IMR-90 (cell line): ENCODE data around the gene CTSH. TPM values are rescaled to one million over a fixed set of nuclear protein-coding genes. Genes with fewer than 3 reads are reported as not detected.

Source experiments
- ATAC-seq: fragments of 200-7000 bp; cut with Tn5 transposase; 2 replicates; pipeline ENCODE4 v1.9.1; 2020; ENCODE audit warnings: low read depth, mild to moderate bottlenecking, moderate library complexity
- BruUV-seq: library from RNA; stranded (reverse); fragments of 400-500 nt; replicated peaks from 2 replicates; lab custom pipeline; 2021; lab: Mats Ljungman, UMichigan
- CTCF ChIA-PET: fragments of 300-600 bp; formaldehyde crosslinking; extraction: SDS; loops from one replicate; lab custom pipeline; 2021; ENCODE audit warnings: antibody characterized with exemption; lab: Yijun Ruan, JAX
- POLR2A ChIA-PET: fragments of 300-600 bp; sonication (Branson Sonifier 250); formaldehyde crosslinking; loops from one replicate; lab custom pipeline; 2022; ENCODE audit warnings: antibody characterized with exemption; ENCODE audit not compliant: unreplicated experiment; lab: Charles Lee
- DNase-seq: peaks from one replicate; pipeline ENCODE4 v3.0.0; 2013
- H2AFZ ChIP-seq: replicated peaks from 2 replicates; pipeline ENCODE3; 2013; ENCODE audit warnings: low read length, mild to moderate bottlenecking; ENCODE audit not compliant: poor library complexity
- H2AK5ac ChIP-seq: 2 replicates; pipeline ENCODE4 v1.6.1; 2013; ENCODE audit warnings: low read depth, low read length, inconsistent platforms
- H2AK9ac ChIP-seq: replicated peaks from 2 replicates; pipeline ENCODE3; 2013; ENCODE audit warnings: mild to moderate bottlenecking, low read depth, low read length, moderate library complexity; ENCODE audit not compliant: poor library complexity
- H2BK120ac ChIP-seq: 2 replicates; pipeline ENCODE4 v1.6.1; 2013; ENCODE audit warnings: low read depth, low read length, inconsistent platforms
- H2BK15ac ChIP-seq: 3 replicates; pipeline ENCODE4 v1.6.1; 2013; ENCODE audit warnings: low read depth, low read length, inconsistent platforms
- H2BK20ac ChIP-seq: 2 replicates; pipeline ENCODE4 v1.6.1; 2013; ENCODE audit warnings: low read depth, mild to moderate bottlenecking, inconsistent platforms, low read length, moderate library complexity
- H2BK5ac ChIP-seq: 2 replicates; pipeline ENCODE4 v1.6.1; 2013; ENCODE audit warnings: mild to moderate bottlenecking, low read depth, low read length, inconsistent platforms; ENCODE audit not compliant: poor library complexity, severe bottlenecking
- H3K14ac ChIP-seq: replicated peaks from 2 replicates; pipeline ENCODE4 v1.6.1; 2013; ENCODE audit warnings: low read depth, low read length, inconsistent platforms
- H3K18ac ChIP-seq: 2 replicates; pipeline ENCODE4 v1.6.1; 2013; ENCODE audit warnings: low read depth, low read length, control low read depth
- H3K23ac ChIP-seq: 2 replicates; pipeline ENCODE4 v1.6.1; 2013; ENCODE audit warnings: low read depth, low read length, inconsistent platforms
- H3K27ac ChIP-seq: 2 replicates; pipeline ENCODE4 v1.5.1; 2013; ENCODE audit warnings: mild to moderate bottlenecking, control low read depth, low read length; ENCODE audit not compliant: insufficient read depth
- H3K27me3 ChIP-seq: 2 replicates; pipeline ENCODE4 v1.6.1; 2013; ENCODE audit warnings: low read length; ENCODE audit not compliant: control insufficient read depth, insufficient read depth
- H3K36me3 ChIP-seq: 2 replicates; pipeline ENCODE4 v1.6.1; 2013; ENCODE audit warnings: low read length, mixed read lengths; ENCODE audit not compliant: control insufficient read depth, insufficient read depth
- H3K4ac ChIP-seq: 2 replicates; pipeline ENCODE4 v1.6.1; 2013; ENCODE audit warnings: low read depth, low read length, inconsistent platforms
- H3K4me1 ChIP-seq: 2 replicates; pipeline ENCODE4 v1.6.1; 2013; ENCODE audit warnings: low read length, mixed read lengths; ENCODE audit not compliant: control insufficient read depth, insufficient read depth
- H3K4me2 ChIP-seq: 2 replicates; pipeline ENCODE4 v1.6.1; 2013; ENCODE audit warnings: low read depth, mild to moderate bottlenecking, control low read depth, low read length, moderate library complexity
- H3K4me3 ChIP-seq: 2 replicates; pipeline ENCODE4 v1.5.1; 2013; ENCODE audit warnings: low read depth, mild to moderate bottlenecking, control low read depth, low read length, moderate library complexity; ENCODE audit not compliant: insufficient read depth
- H3K56ac ChIP-seq: 2 replicates; pipeline ENCODE4 v1.6.1; 2013; ENCODE audit warnings: low read length, inconsistent platforms; ENCODE audit not compliant: insufficient read depth; ENCODE audit errors: extremely low read depth
- H3K79me1 ChIP-seq, 2 experiments: 2 replicates each; pipeline ENCODE4 v1.6.1; 2013; ENCODE audit warnings: low read length in 2 of 2, inconsistent platforms in 1 of 2, low read depth in 1 of 2
- H3K9ac ChIP-seq: 2 replicates; pipeline ENCODE4 v1.6.1; 2013; ENCODE audit warnings: low read depth, low read length, control low read depth
- H3K9me1 ChIP-seq: 2 replicates; pipeline ENCODE4 v1.6.1; 2013; ENCODE audit warnings: low read length, inconsistent platforms; ENCODE audit not compliant: insufficient read depth
- H3K9me3 ChIP-seq: 2 replicates; pipeline ENCODE4 v1.6.1; 2013; ENCODE audit warnings: low read length; ENCODE audit not compliant: control insufficient read depth, insufficient read depth
- H4K20me1 ChIP-seq: 2 replicates; pipeline ENCODE4 v1.6.1; 2013; ENCODE audit warnings: low read length, inconsistent platforms; ENCODE audit not compliant: insufficient read depth
- H4K5ac ChIP-seq: 2 replicates; pipeline ENCODE4 v1.6.1; 2013; ENCODE audit warnings: mild to moderate bottlenecking, low read depth, low read length, control low read depth
- H4K8ac ChIP-seq, 2 experiments: 2 replicates each; pipeline ENCODE4 v1.6.1; 2013; ENCODE audit warnings: low read depth in 2 of 2, low read length in 2 of 2, control low read depth in 1 of 2, inconsistent platforms in 1 of 2
- H4K91ac ChIP-seq: 2 replicates; pipeline ENCODE4 v1.6.1; 2013; ENCODE audit warnings: low read depth, low read length, inconsistent platforms; ENCODE audit not compliant: insufficient read depth
- BHLHE40 ChIP-seq: fragments of 150-350 bp; IDR thresholded peaks from 2 replicates; pipeline ENCODE4 v1.6.1; 2016; ENCODE audit warnings: mild to moderate bottlenecking, low read depth, low read length
- CEBPB ChIP-seq: IDR thresholded peaks from 2 replicates; pipeline ENCODE4 v1.6.1; 2012; ENCODE audit warnings: low read depth, low read length, improper control_type of control experiment
- CHD1 ChIP-seq: IDR thresholded peaks from 2 replicates; pipeline ENCODE4 v1.6.1; 2012; ENCODE audit warnings: low read depth, low read length, improper control_type of control experiment
- FOS ChIP-seq: fragments of 150-350 bp; IDR thresholded peaks from 2 replicates; pipeline ENCODE4 v1.6.1; 2016; ENCODE audit warnings: low read depth, low read length
- MAFK ChIP-seq: IDR thresholded peaks from 2 replicates; pipeline ENCODE4 v1.6.1; 2012; ENCODE audit warnings: low read depth, low read length, improper control_type of control experiment
- MXI1 ChIP-seq: IDR thresholded peaks from 2 replicates; pipeline ENCODE4 v1.6.1; 2012; ENCODE audit warnings: low read depth, mild to moderate bottlenecking, low read length, moderate library complexity, borderline replicate concordance
- NFE2L2 ChIP-seq: fragments of 150-350 bp; IDR thresholded peaks from 2 replicates; pipeline ENCODE4 v1.6.1; 2016; ENCODE audit warnings: low read depth, mild to moderate bottlenecking, low read length
- POLR2A ChIP-seq: IDR thresholded peaks from 2 replicates; pipeline ENCODE4 v1.6.1; 2012; ENCODE audit warnings: mild to moderate bottlenecking, low read depth, low read length
- RAD21 ChIP-seq: IDR thresholded peaks from 2 replicates; pipeline ENCODE4 v1.6.1; 2012; ENCODE audit warnings: low read length, improper control_type of control experiment
- RFX5 ChIP-seq: IDR thresholded peaks from 2 replicates; pipeline ENCODE4 v1.8.0; 2012; ENCODE audit warnings: low read depth, mild to moderate bottlenecking, low read length, moderate library complexity
- SMC3 ChIP-seq: fragments of 150-350 bp; IDR thresholded peaks from 2 replicates; pipeline ENCODE4 v1.6.1; 2016; ENCODE audit warnings: low read depth, mild to moderate bottlenecking, antibody characterized with exemption, low read length, moderate library complexity
- WGBS, 2 experiments: methylation state at CpG; one replicate each; pipeline versions ENCODE4 v1.1.5 to v1.1.7; 2013; ENCODE audit warnings: missing lambda C conversion rate in 2 of 2; ENCODE audit not compliant: insufficient read length in 1 of 2; ENCODE audit errors: extremely low coverage in 2 of 2; 5-methylcytosine and 5-hydroxymethylcytosine counted together
- dilution Hi-C: fragments of 300-500 bp; cut with HindIII; formaldehyde crosslinking; loops from one replicate; pipeline ENCODE4 v1.14.3; 2018; ENCODE audit warnings: low sequenced_read_pairs; ENCODE audit not compliant: unreplicated experiment
- in situ Hi-C: fragments of 300-500 bp; cut with MboI; formaldehyde crosslinking; loops from 3 replicates; pipeline ENCODE4 v1.14.3; 2019; ENCODE audit warnings: low sequenced_read_pairs, inconsistent platforms, mixed read lengths
- intact Hi-C: fragments of 100-400 bp; cut with micrococcal nuclease; formaldehyde crosslinking; loops from 2 replicates; pipeline ENCODE4 v1.10.0; 2022
- polyA plus RNA-seq, 3 experiments: library from polyadenylated mRNA; depleted of rRNA; stranded (reverse); fragments of >200 nt; gene quantifications; 2 replicates each; pipeline ENCODE4 v1.2.3, GENCODE V29; 2012; ENCODE audit warnings: low replicate concordance in 1 of 3
- total RNA-seq: library from RNA; depleted of rRNA; stranded (reverse); fragments of >200 nt; gene quantifications from 2 replicates; pipeline ENCODE4 v1.2.3, GENCODE V29; 2012
- TF ChIP-seq, protein P1 (sequence below): fragments of 150-350 bp; IDR thresholded peaks from 2 replicates; pipeline ENCODE4 v1.6.1; 2017; ENCODE audit warnings: mild to moderate bottlenecking, antibody characterized with exemption, low read length, low read depth
- TF ChIP-seq, protein P2 (sequence below): conservative IDR thresholded peaks from 2 replicates; pipeline ENCODE4 v1.5.1; 2012; ENCODE audit warnings: mild to moderate bottlenecking, low read depth, low read length, improper control_type of control experiment
- TF ChIP-seq, protein P3 (sequence below): fragments of 150-350 bp; IDR thresholded peaks from 2 replicates; pipeline ENCODE4 v1.6.1; 2016; ENCODE audit warnings: low read depth, mild to moderate bottlenecking, low read length, moderate library complexity, borderline replicate concordance

Gene CTSH
- total and polyA plus RNA-seq, 2 of the 4 experiments (the other 2 are of a cell fraction) = 11.7 to 13.9 TPM

DNA sequence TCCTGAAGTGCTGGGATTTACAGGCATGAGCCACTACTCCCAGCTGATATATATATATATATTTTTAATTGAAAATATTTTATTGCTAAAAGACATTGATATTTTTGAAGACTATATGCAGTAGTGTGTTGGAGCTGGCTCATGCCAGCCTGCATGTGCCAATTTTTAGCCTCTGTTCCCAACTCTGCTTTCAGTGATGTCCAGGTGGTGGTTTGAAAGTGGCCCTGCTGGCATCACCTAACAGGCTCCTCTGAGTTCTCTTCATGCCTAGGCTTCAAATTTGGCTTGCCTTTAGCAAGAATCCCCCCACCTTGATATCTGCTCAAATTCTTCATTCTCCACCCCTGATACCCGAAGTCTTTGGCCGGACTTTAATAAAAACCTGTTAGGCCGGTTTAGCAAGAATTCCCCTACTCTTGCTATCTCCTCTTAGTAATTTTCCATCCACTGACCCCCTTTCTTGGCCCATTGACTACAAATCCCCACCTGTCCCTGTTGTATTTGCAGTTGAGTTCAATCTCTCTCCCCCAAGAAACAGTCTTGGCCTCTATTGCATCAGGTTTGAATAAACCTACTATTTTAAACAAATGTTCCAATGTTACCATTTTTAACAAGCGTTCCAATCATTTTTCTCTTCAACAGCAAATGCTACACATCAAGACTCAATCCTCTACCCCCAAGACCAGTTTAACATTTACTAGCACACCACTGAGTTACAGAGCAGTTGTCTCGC lies 23.9 kb upstream of the CTSH start (continued):
- TF ChIP-seq RFX5 = no peak

DNA sequence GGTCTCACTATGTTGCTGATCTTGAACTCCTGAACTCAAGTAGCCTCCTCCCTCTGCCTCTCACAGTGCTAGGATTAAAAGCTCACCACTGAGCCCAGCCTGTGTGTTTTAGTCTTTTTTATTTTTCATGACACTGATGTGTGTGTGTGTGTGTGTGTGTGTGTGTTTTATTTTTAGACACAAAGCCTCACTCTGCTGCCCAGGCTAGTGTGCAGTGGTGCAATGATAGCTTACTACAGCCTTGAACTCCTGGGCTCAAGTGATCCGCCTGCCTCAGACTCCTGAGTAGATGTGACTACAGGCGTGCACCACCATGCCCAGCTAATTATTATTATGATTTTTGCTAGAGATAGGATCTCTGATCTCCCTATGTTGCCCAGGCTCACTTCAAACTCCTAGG lies 23.3 kb upstream of the CTSH start:
- no peak overlapping the region for H2AFZ ChIP-seq
- H3K79me1 ChIP-seq = no peaks in the 10 kb centered on the region
- no peak overlapping the region for H2AK5ac ChIP-seq
- in situ Hi-C loops (no loop called here), dilution Hi-C loops (no loop called here), intact Hi-C loops (no loop called here)
- H4K20me1 ChIP-seq = no peaks in the 10 kb centered on the region
- no peak overlapping the region for H3K4me2 ChIP-seq
- no peak overlapping the region for H3K56ac ChIP-seq
- no peak overlapping the region for H3K14ac ChIP-seq
- ChIA-PET POLR2A (no interaction called here), CTCF (interaction anchor here (0.7 to 2.6 kb wide), 3 partner anchors 11 to 207 kb away, joined by 4 to 8 read pairs (median 7); no protein-coding TSS in a partner anchor)
- H4K5ac ChIP-seq = no peak overlapping the region
- H3K18ac ChIP-seq = no peak overlapping the region
- no peak overlapping the region for H2BK15ac ChIP-seq
- no peak overlapping the region for H2BK5ac ChIP-seq
- no peaks in the 10 kb centered on the region for H3K9me1 ChIP-seq
- H4K8ac ChIP-seq = no peak overlapping the region
- peaks cover 7% of the 10 kb centered on the region for H3K4me1 ChIP-seq
- H4K91ac ChIP-seq = no peak overlapping the region
- no CpG with 5 or more reads among the region's 2 CpGs for WGBS, 2 experiments
- no peak overlapping the region for H3K23ac ChIP-seq
- H3K36me3 ChIP-seq = no peaks in the 10 kb centered on the region
- no peak overlapping the region for H3K4me3 ChIP-seq
- no peak overlapping the region for H3K9ac ChIP-seq
- H3K4ac ChIP-seq = no peak overlapping the region
- H2BK120ac ChIP-seq = no peak overlapping the region
- no peak overlapping the region for H2BK20ac ChIP-seq
- no peaks in the 10 kb centered on the region for H3K27me3 ChIP-seq
- H3K27ac ChIP-seq = no peak overlapping the region
- BruUV-seq = no TSS peak
- H3K9me3 ChIP-seq = no peaks in the 10 kb centered on the region
- H2AK9ac ChIP-seq = no peak overlapping the region
- DNase-seq = no peak
- ATAC-seq = no peak
- TF ChIP-seq FOS (no peak), RAD21 (no peak), BHLHE40 (no peak), CEBPB (no peak), NFE2L2 (no peak), CHD1 (no peak), RFX5 (no peak), POLR2A (no peak), MAFK (no peak), MXI1 (no peak), SMC3 (no peak)
- TF ChIP-seq, protein P1, sequence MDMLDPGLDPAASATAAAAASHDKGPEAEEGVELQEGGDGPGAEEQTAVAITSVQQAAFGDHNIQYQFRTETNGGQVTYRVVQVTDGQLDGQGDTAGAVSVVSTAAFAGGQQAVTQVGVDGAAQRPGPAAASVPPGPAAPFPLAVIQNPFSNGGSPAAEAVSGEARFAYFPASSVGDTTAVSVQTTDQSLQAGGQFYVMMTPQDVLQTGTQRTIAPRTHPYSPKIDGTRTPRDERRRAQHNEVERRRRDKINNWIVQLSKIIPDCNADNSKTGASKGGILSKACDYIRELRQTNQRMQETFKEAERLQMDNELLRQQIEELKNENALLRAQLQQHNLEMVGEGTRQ = no peak
- TF ChIP-seq, protein P2, sequence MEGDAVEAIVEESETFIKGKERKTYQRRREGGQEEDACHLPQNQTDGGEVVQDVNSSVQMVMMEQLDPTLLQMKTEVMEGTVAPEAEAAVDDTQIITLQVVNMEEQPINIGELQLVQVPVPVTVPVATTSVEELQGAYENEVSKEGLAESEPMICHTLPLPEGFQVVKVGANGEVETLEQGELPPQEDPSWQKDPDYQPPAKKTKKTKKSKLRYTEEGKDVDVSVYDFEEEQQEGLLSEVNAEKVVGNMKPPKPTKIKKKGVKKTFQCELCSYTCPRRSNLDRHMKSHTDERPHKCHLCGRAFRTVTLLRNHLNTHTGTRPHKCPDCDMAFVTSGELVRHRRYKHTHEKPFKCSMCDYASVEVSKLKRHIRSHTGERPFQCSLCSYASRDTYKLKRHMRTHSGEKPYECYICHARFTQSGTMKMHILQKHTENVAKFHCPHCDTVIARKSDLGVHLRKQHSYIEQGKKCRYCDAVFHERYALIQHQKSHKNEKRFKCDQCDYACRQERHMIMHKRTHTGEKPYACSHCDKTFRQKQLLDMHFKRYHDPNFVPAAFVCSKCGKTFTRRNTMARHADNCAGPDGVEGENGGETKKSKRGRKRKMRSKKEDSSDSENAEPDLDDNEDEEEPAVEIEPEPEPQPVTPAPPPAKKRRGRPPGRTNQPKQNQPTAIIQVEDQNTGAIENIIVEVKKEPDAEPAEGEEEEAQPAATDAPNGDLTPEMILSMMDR = no peak
- TF ChIP-seq, protein P3, sequence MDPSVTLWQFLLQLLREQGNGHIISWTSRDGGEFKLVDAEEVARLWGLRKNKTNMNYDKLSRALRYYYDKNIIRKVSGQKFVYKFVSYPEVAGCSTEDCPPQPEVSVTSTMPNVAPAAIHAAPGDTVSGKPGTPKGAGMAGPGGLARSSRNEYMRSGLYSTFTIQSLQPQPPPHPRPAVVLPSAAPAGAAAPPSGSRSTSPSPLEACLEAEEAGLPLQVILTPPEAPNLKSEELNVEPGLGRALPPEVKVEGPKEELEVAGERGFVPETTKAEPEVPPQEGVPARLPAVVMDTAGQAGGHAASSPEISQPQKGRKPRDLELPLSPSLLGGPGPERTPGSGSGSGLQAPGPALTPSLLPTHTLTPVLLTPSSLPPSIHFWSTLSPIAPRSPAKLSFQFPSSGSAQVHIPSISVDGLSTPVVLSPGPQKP = no peak
